SU-DHL-6 (cell line): ENCODE results near the gene FAM114A2.

Source experiments
- H2AFZ ChIP-seq: fragments of 200-600 bp; sonication (generic); 2 replicates; pipeline ENCODE4 v1.6.1; 2014; ENCODE audit warnings: low read depth, mild to moderate bottlenecking, moderate library complexity, mixed read lengths, antibody characterized with exemption, low read length; ENCODE audit not compliant: severe bottlenecking
- H3F3A ChIP-seq: fragments of 200-600 bp; shearing (Covaris generic); 2 replicates; pipeline ENCODE4 v1.6.0; 2016; ENCODE audit warnings: antibody characterized with exemption, mild to moderate bottlenecking; ENCODE audit not compliant: insufficient read depth
- H3K27ac ChIP-seq: fragments of 200-600 bp; sonication (generic); 2 replicates; pipeline ENCODE4 v1.5.1; 2016; ENCODE audit warnings: low read depth, mild to moderate bottlenecking, low read length, moderate library complexity, mixed read lengths
- H3K27me3 ChIP-seq: fragments of 200-600 bp; sonication (generic), shearing (Covaris generic); 2 replicates; pipeline ENCODE4 v1.6.0; 2014; ENCODE audit warnings: mild to moderate bottlenecking, low read length
- H3K36me3 ChIP-seq: fragments of 200-600 bp; sonication (generic); 2 replicates; pipeline ENCODE4 v1.6.1; 2014; ENCODE audit warnings: mild to moderate bottlenecking, low read length, mixed read lengths
- H3K4me2 ChIP-seq: fragments of 300-600, 200-600 bp; shearing (Covaris generic), sonication (generic); 2 replicates; pipeline ENCODE4 v1.6.0; 2014; ENCODE audit warnings: low read length, low read depth, mild to moderate bottlenecking; ENCODE audit not compliant: poor library complexity, severe bottlenecking
- H3K4me3 ChIP-seq: fragments of 200-600 bp; sonication (generic); 2 replicates; pipeline ENCODE4 v1.5.1; 2014; ENCODE audit warnings: antibody characterized with exemption, low read length, mild to moderate bottlenecking, mixed read lengths; ENCODE audit not compliant: insufficient read depth, poor library complexity, severe bottlenecking
- H3K79me2 ChIP-seq: fragments of 200-600 bp; sonication (generic); 2 replicates; pipeline ENCODE4 v1.6.1; 2014; ENCODE audit warnings: mild to moderate bottlenecking, low read length, moderate library complexity; ENCODE audit not compliant: insufficient read depth
- H3K9ac ChIP-seq: fragments of 200-600 bp; sonication (generic); 2 replicates; pipeline ENCODE4 v1.7.0; 2014; ENCODE audit warnings: mild to moderate bottlenecking, low read length
- H3K9me2 ChIP-seq: fragments of 200-600 bp; sonication (generic); replicated peaks from 2 replicates; pipeline ENCODE4 v1.6.1; 2014; ENCODE audit warnings: low read length; ENCODE audit not compliant: insufficient read depth
- H3K9me3 ChIP-seq: fragments of 200-600 bp; sonication (generic); 2 replicates; pipeline ENCODE4 v1.6.1; 2014; ENCODE audit warnings: low read length, mixed read lengths; ENCODE audit not compliant: insufficient read depth
- H4K20me1 ChIP-seq: fragments of 200-600 bp; sonication (generic); 2 replicates; pipeline ENCODE4 v1.6.1; 2014; ENCODE audit warnings: low read depth, mild to moderate bottlenecking, antibody characterized with exemption, low read length, moderate library complexity, mixed read lengths
- CTCF ChIP-seq: fragments of 200-600 bp; sonication (generic); IDR thresholded peaks from one replicate; pipeline ENCODE4 v1.5.1; 2017; ENCODE audit warnings: antibody characterized with exemption, mild to moderate bottlenecking, low read length, moderate library complexity; ENCODE audit not compliant: insufficient read depth, poor library complexity, severe bottlenecking
- EZH2phosphoT487 ChIP-seq: fragments of 200-600 bp; sonication (generic), shearing (Covaris generic); conservative IDR thresholded peaks from 2 replicates; pipeline ENCODE4 v1.6.1; 2018; ENCODE audit warnings: mild to moderate bottlenecking, antibody characterized with exemption, low read length, moderate library complexity, mixed read lengths

FAM114A2 gene

GRCh38 chr5:153952893-153953292 is 85.8 kb downstream of the FAM114A2 start:
- H3K79me2 ChIP-seq = no peaks in the 10 kb centered on the region
- H3K9me3 ChIP-seq = no peaks in the 10 kb centered on the region
- H3K27me3 ChIP-seq = no peaks in the 10 kb centered on the region
- no peaks in the 10 kb centered on the region for H3K9me2 ChIP-seq
- H3K4me2 ChIP-seq = no peak overlapping the region
- H3K27ac ChIP-seq = no peak overlapping the region
- no peaks in the 10 kb centered on the region for H3K36me3 ChIP-seq
- no peaks in the 10 kb centered on the region for H4K20me1 ChIP-seq
- TF ChIP-seq CTCF (no peak), EZH2phosphoT487 (no peak)
- no peak overlapping the region for H2AFZ ChIP-seq
- H3F3A ChIP-seq = no peaks in the 10 kb centered on the region
- H3K4me3 ChIP-seq = no peak overlapping the region
- no peak overlapping the region for H3K9ac ChIP-seq

- Histone ChIP-seq H3K4me3 (no peak overlapping the region), H3K79me2 (no peaks in the 10 kb centered on the region), H3K9ac (no peak overlapping the region), H3K4me2 (no peak overlapping the region), H3K9me3 (no peaks in the 10 kb centered on the region), H3K27me3 (no peaks in the 10 kb centered on the region), H3K36me3 (no peaks in the 10 kb centered on the region), H3F3A (no peaks in the 10 kb centered on the region), H4K20me1 (no peaks in the 10 kb centered on the region), H3K9me2 (no peaks in the 10 kb centered on the region), H3K27ac (no peak overlapping the region), H2AFZ (no peak overlapping the region)
- no peak for TF ChIP-seq EZH2phosphoT487
- TF ChIP-seq CTCF = no peak
These were observed 86.7 kb downstream of the FAM114A2 start for GRCh38 chr5:153952057-153952456.

GRCh38 chr5:153941265-153941664 is 97.4 kb downstream of the FAM114A2 start:
- Histone ChIP-seq H3K27me3 (no peaks in the 10 kb centered on the region), H3K79me2 (no peaks in the 10 kb centered on the region), H3K27ac (no peak overlapping the region), H3K4me2 (no peak overlapping the region), H4K20me1 (no peaks in the 10 kb centered on the region), H2AFZ (no peak overlapping the region), H3F3A (no peaks in the 10 kb centered on the region), H3K9ac (no peak overlapping the region), H3K9me2 (no peaks in the 10 kb centered on the region), H3K9me3 (peaks cover 20% of the 10 kb centered on the region), H3K36me3 (no peaks in the 10 kb centered on the region), H3K4me3 (no peak overlapping the region)
- TF ChIP-seq EZH2phosphoT487 (no peak), CTCF (no peak)
